Testis (tissue), 2 donors: ENCODE results near the gene RHBDD3.

ENCODE experiments used
- POLR2A ChIP-seq: fragments of 450-650 bp; IDR thresholded peaks from one replicate; pipeline ENCODE4 v1.6.1; 2017; ENCODE audit warnings: antibody characterized with exemption, mild to moderate bottlenecking, moderate library complexity
- TF ChIP-seq, protein P1 (sequence below), 3 experiments: fragments of 450-650 bp in 2 of 3; fragments of 200-600 bp in 1 of 3; sonication (generic) in 1 of 3; IDR thresholded peaks; one replicate each; pipeline ENCODE4 v1.5.1; 2016 to 2019; ENCODE audit warnings: antibody characterized with exemption in 3 of 3, mild to moderate bottlenecking in 2 of 3, moderate library complexity in 1 of 3

DNA sequence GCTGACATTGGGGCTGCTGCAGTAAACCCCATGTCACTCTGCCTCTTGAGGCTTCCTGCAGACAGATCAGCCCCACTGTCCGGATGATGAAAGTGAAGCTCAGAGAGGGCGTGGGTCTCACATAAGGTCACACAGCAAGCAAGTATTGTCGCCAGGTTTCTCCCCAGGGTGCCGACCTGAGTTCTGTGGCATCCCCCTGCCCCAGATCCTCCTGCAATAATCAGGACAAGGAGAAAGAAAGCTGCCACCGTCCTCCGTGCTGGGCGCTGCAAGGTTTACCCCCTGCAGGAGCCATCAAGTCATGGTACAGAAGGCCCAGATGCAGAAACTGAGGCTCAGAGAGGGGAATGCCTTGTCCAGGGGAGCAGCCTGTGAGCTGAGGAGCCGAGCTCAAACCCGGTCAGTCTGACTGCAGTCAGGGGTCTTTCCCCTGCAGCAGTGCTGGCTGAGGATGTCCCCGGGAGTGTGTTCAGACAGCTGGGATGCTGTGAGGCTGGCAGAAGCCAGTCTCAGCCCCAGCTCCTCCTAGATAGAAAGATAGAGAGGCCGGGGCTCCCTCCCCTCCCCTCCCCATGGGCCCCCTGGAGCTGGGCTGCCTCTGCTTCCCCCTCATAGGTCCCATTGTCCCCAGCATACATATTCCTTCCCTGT, 48.9 kb downstream of the RHBDD3 start:
- TF ChIP-seq, protein P1, sequence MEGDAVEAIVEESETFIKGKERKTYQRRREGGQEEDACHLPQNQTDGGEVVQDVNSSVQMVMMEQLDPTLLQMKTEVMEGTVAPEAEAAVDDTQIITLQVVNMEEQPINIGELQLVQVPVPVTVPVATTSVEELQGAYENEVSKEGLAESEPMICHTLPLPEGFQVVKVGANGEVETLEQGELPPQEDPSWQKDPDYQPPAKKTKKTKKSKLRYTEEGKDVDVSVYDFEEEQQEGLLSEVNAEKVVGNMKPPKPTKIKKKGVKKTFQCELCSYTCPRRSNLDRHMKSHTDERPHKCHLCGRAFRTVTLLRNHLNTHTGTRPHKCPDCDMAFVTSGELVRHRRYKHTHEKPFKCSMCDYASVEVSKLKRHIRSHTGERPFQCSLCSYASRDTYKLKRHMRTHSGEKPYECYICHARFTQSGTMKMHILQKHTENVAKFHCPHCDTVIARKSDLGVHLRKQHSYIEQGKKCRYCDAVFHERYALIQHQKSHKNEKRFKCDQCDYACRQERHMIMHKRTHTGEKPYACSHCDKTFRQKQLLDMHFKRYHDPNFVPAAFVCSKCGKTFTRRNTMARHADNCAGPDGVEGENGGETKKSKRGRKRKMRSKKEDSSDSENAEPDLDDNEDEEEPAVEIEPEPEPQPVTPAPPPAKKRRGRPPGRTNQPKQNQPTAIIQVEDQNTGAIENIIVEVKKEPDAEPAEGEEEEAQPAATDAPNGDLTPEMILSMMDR (IDR thresholded peaks at IDR 0.05), result no peak
- no peak for TF ChIP-seq POLR2A
